ENCODE measurements around the gene GMDS. TPM values are rescaled to one million over a fixed set of nuclear protein-coding genes. Genes with fewer than 3 reads are reported as not detected.

The GMDS gene
- total RNA-seq, 2 donors from 2014 or later: 25.4 to 29.5 TPM

- H3K4me1 Mint-ChIP-seq: peaks cover 6% of the 10 kb centered on the region
- no peak for DNase-seq
- H3K36me3 Mint-ChIP-seq (ENCODE audit: low read depth): no peaks in the 10 kb centered on the region
- H3K27me3 Mint-ChIP-seq (ENCODE audit: insufficient read depth): no peaks in the 10 kb centered on the region
- H3K9ac ChIP-seq (ENCODE audit: extremely low read depth, low read length, poor library complexity, severe bottlenecking): no peak overlapping the region
- no peak overlapping the region for H3K4me3 Mint-ChIP-seq
- H3K4me1 ChIP-seq (ENCODE audit: control insufficient read depth, insufficient read depth, low read length): no peaks in the 10 kb centered on the region
- H3K9me3 ChIP-seq (ENCODE audit: control insufficient read depth, low read length): no peaks in the 10 kb centered on the region
- no peak overlapping the region for H3K27ac ChIP-seq (ENCODE audit: low read depth, low read length)
- H3K9me3 Mint-ChIP-seq: no peaks in the 10 kb centered on the region
- 86% methylated on average over 2 of the region's 2 CpGs; no CpG with 5 or more reads in 1 of the 2 experiments for WGBS, 2 experiments (ENCODE audit: insufficient coverage in 1 of 2, insufficient read length in 1 of 2)
- H3K4me3 ChIP-seq (ENCODE audit: low read length): no peak overlapping the region
- H3K27ac Mint-ChIP-seq: no peak overlapping the region
- no peaks in the 10 kb centered on the region for H3K36me3 ChIP-seq (ENCODE audit: control insufficient read depth, insufficient read depth, low read length)
- H3K27me3 ChIP-seq (ENCODE audit: control insufficient read depth, insufficient read depth, low read length, poor library complexity, severe bottlenecking): no peaks in the 10 kb centered on the region
- TF ChIP-seq CTCF (conservative IDR thresholded peaks at IDR 0.05): no peak
Observed at GRCh38 chr6:1949538-1949937, 295.9 kb downstream of the GMDS start.

DNA sequence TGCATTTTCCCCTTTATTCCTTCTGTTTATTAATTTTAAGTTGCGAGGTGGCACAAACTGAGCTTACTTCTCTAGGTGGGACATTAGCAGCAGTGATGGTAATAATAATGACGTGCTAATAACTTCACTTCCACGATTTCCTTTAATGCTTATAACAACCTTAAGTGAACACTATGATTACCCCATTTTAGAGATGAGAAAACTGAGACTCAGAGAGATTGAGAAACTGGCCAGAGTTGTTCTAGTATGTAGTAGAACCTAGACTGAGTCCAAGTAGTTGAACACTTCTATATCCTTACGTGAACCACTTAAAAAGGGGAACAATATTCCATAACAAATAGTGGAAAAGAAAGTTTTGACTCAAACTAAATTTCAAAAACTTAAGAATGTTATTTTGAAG lies 297.5 kb downstream of the GMDS start:
- Mint-ChIP-seq H3K9me3 (no peaks in the 10 kb centered on the region), H3K27me3 (ENCODE audit: insufficient read depth) (no peaks in the 10 kb centered on the region)

DNA sequence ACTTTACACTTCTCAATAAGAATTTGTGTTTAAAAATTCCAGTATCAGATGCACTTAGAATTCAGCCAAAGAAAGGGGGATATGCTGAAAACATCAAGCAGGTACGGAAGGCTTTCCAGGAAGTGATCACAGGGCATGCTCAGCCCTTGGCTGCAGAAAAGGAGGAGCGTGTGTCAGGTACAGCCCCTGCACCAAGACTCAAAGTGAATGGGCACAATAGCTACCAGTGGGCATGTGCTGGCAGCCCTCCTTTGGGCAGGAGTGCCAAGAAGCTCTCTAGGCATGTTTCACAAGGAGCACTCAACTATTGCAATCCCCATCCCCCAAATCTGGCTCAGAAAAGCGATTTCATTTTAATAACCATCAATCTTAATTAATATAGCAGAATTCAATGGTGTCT lies 298.8 kb downstream of the GMDS start:
- Histone ChIP-seq H3K9ac (ENCODE audit: extremely low read depth, low read length, poor library complexity, severe bottlenecking) (no peak overlapping the region), H3K4me3 (ENCODE audit: low read length) (no peak overlapping the region), H3K27me3 (ENCODE audit: control insufficient read depth, insufficient read depth, low read length, poor library complexity, severe bottlenecking) (no peaks in the 10 kb centered on the region), H3K27ac (ENCODE audit: low read depth, low read length) (no peak overlapping the region), H3K9me3 (ENCODE audit: control insufficient read depth, low read length) (no peaks in the 10 kb centered on the region), H3K36me3 (ENCODE audit: control insufficient read depth, insufficient read depth, low read length) (no peaks in the 10 kb centered on the region), H3K4me1 (ENCODE audit: control insufficient read depth, insufficient read depth, low read length) (no peaks in the 10 kb centered on the region)
- WGBS, 2 experiments (ENCODE audit: insufficient coverage in 1 of 2, insufficient read length in 1 of 2): 80 to 90% methylated on average over 1 to 3 of the region's 3 CpGs
- H3K27ac Mint-ChIP-seq: no peak overlapping the region
- H3K4me3 Mint-ChIP-seq: no peak overlapping the region
- TF ChIP-seq CTCF (conservative IDR thresholded peaks at IDR 0.05): no peak
- no peaks in the 10 kb centered on the region for H3K9me3 Mint-ChIP-seq
- peaks cover 6% of the 10 kb centered on the region for H3K4me1 Mint-ChIP-seq
- no peaks in the 10 kb centered on the region for H3K36me3 Mint-ChIP-seq (ENCODE audit: low read depth)
- H3K27me3 Mint-ChIP-seq (ENCODE audit: insufficient read depth): no peaks in the 10 kb centered on the region
- no peak for DNase-seq

More for the DNA sequence above, 297.5 kb downstream of the GMDS start:
- no peak overlapping the region for H3K27ac Mint-ChIP-seq
- H3K36me3 Mint-ChIP-seq (ENCODE audit: low read depth): no peaks in the 10 kb centered on the region
- H3K9ac ChIP-seq (ENCODE audit: extremely low read depth, low read length, poor library complexity, severe bottlenecking): no peak overlapping the region
- peaks cover 6% of the 10 kb centered on the region for H3K4me1 Mint-ChIP-seq
- H3K27ac ChIP-seq (ENCODE audit: low read depth, low read length): no peak overlapping the region
- no peaks in the 10 kb centered on the region for H3K9me3 ChIP-seq (ENCODE audit: control insufficient read depth, low read length)
- H3K27me3 ChIP-seq (ENCODE audit: control insufficient read depth, insufficient read depth, low read length, poor library complexity, severe bottlenecking): no peaks in the 10 kb centered on the region
- no peak for DNase-seq
- no peaks in the 10 kb centered on the region for H3K4me1 ChIP-seq (ENCODE audit: control insufficient read depth, insufficient read depth, low read length)
- no peaks in the 10 kb centered on the region for H3K36me3 ChIP-seq (ENCODE audit: control insufficient read depth, insufficient read depth, low read length)
- 83 to 95% methylated on average over 1 to 3 of the region's 4 CpGs for WGBS, 2 experiments (ENCODE audit: insufficient coverage in 1 of 2, insufficient read length in 1 of 2)
- H3K4me3 Mint-ChIP-seq: no peak overlapping the region
- no peak overlapping the region for H3K4me3 ChIP-seq (ENCODE audit: low read length)
- TF ChIP-seq CTCF (conservative IDR thresholded peaks at IDR 0.05): no peak

Measured in endodermal cell (in vitro differentiated cells).